Cerebellar cortex (tissue), 1 donor: ENCODE results near the gene FREY1.

Source experiments
- DNase-seq: peaks from one replicate; pipeline ENCODE4 v3.0.0-alpha.2; 2015; ENCODE audit warnings: low spot score

Gene FREY1

GRCh38 chr11:45928535-45929215 lies 21.6 kb upstream of the FREY1 start:
- no peak for DNase-seq

- no peak for DNase-seq
Observed at GRCh38 chr11:45927684-45928413, 20.8 kb upstream of the FREY1 start.

GRCh38 chr11:45927332-45927683 lies 20.2 kb upstream of the FREY1 start:
- DNase-seq: no peak

- DNase-seq: no peak
Observed at GRCh38 chr11:45926536-45927331, 19.7 kb upstream of the FREY1 start.

DNA sequence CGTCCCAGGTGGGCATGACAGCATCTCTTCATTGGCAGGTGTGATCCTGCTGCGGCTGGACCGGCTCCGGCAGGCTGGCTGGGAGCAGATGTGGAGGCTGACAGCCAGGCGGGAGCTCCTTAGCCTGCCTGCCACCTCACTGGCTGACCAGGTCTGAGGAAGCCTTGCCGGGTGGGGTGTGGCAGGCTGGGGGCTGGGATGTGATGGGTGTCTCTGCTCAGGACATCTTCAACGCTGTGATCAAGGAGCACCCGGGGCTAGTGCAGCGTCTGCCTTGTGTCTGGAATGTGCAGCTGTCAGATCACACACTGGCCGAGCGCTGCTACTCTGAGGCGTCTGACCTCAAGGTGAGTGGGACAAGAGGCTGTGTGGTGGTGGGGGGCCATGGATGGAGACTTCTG lies 18.9 kb upstream of the FREY1 start:
- no peak for DNase-seq

GRCh38 chr11:45925550-45925949 lies 18.5 kb upstream of the FREY1 start:
- DNase-seq: no peak

- DNase-seq: no peak
Observed at GRCh38 chr11:45924927-45925326, 17.9 kb upstream of the FREY1 start.

DNA sequence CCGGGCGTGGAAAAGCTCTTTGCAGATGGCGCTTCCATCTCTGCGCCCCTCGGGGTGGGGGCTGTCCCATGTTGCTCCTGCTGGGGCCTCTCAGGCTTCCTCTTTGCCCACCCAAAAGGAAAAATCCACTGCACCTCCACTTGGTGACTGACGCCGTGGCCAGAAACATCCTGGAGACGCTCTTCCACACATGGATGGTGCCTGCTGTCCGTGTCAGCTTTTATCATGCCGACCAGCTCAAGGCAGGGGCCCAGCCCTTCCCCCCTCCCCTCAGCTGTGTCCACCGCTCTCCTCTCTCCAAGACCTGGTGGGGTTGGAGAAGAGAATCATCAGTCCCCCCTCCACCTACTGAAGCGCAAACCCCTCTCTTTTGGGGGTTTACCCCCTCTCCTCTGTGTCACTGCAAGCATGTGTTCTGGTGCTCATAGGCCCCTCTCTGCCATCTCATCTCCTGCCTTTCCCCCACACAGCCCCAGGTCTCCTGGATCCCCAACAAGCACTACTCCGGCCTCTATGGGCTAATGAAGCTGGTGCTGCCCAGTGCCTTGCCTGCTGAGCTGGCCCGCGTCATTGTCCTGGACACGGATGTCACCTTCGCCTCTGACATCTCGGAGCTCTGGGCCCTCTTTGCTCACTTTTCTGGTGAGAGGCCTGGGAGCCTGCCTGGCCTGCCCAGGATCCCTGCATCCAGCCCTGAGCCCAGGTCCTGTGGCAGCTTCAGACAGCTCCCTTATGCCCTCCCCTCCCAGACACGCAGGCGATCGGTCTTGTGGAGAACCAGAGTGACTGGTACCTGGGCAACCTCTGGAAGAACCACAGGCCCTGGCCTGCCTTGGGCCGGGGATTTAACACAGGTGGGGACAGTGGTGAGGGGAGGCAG lies 17.2 kb upstream of the FREY1 start:
- no peak for DNase-seq

- DNase-seq: no peak
Observed at GRCh38 chr11:45922425-45923082, 15.5 kb upstream of the FREY1 start, which contains the start of gene LARGE2. Gene LARGE2, plus strand, starts transcription at chr11:45922656. Its CDS starts 227 bp downstream, at chr11:45922883.

- DNase-seq: no peak
Observed at GRCh38 chr11:45921561-45922424, 14.7 kb upstream of the FREY1 start.

DNA sequence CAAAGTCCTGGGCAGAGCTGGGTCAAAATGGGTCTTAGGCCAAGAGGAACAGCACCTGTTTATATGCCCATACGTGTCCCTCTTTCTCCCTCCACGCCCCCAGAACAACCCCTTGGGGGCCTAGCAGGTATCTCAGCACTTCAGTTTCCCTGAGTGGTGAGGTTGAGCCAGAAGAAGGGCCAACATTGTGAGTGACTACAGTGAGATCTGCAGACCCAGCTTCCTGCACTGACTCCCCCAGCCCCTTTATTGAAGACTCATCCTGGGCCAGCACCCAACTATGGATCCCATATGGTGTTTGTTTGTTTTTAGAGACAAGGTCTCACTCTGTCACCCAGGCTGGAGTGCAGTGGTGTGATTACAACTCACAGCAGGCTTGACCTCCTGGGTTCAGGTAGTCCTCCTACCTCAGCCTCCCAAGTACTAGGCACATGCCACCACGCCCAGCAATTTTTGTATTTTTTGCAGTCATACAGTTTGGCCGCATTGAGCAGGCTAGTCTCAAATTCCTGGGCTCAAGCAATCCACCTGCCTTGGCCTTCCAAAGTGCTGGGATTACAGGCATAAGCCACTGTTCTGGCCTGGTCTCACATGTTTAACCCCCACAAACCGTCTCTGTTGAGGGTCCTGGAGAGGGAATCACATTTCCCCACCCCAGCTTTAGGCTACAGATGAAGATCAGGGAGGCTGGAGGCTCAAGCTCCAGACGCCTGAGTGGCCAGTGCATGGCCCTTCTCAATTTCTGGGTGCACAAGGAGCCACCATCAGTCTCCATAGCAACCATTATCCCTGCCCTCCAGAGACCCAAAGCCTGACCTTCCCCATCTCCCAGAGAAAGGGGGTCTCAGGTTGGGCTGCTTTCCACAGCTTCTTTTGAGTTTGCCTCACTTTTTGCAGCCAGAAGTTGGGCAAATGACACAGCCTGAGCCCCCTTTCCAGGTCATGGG lies 13.7 kb upstream of the FREY1 start:
- no peak for DNase-seq

DNA sequence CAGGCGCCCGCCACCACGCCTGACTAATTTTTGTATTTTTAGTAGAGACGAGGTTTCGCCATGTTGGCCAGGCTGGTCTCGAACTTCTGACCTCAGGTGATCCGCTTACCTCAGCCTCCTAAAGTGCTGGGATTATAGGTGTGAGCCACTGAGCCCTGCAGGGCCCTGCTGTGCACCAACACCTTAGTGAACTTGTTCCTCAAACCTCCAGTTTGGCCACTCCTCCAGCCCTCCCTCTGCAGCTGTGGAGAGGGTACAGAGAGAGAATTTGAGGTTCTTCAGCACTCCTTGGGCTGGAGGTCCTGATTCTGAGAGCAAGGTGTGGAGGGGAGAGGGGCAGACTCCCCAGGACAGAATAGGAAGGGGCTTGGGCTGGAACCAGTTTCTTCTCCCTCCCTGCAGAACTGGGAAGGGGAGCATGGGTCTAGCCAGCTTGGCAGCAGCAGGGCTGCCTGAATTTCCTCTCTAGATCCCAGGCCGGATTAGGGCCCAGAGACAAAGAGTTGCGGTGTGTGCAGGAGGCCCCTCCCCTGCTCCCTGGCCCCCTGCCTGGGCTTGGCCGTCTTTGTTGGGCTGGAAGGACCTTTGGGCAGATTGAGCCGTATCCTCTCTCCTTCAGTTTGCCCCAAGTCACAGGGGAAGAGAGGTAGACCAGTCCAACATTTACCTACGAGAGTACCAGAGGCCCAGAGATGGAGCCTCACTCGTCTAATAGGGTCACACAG lies 12.9 kb upstream of the FREY1 start:
- DNase-seq: no peak

- no peak for DNase-seq
Observed at GRCh38 chr11:45918962-45919675, 12.0 kb upstream of the FREY1 start.

DNA sequence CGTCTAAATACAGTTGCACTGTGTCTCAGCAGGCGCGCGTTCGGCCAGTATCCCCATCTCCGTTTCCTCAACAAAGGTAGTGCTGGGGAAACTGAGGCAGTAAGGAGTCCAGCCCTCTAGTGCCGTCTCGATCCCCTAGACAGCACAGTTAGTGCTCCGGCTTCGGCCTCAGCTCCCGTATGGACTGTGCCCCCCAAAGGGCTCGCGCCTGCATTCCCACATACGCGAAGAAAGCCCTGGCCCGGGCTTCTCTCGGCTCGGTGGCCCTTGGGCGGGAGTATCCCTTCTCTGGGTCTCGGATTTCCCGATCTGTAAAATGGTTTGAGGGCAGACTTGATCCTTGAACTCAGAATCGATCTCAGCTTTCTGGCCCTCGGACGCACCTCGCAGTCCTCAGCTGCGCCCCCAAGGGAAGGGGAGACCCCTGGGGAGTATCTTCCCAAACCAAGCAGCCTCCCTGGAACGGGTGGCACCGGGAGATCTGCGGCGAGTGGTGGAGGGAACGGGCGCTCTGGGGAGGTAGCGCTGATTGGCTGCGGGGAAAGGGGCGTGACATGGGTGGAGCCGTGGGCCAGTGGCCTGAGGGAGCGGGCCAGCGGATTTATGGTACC lies 11.4 kb upstream of the FREY1 start:
- peak; percentile 89 for DNase-seq

GRCh38 chr11:45917623-45918330 lies 10.7 kb upstream of the FREY1 start, which contains the start of gene PEX16:
Gene PEX16, minus strand, starts transcription at chr11:45917877. Its CDS starts 66 bp downstream, at chr11:45917811.
- peak; percentile 98 for DNase-seq

DNA sequence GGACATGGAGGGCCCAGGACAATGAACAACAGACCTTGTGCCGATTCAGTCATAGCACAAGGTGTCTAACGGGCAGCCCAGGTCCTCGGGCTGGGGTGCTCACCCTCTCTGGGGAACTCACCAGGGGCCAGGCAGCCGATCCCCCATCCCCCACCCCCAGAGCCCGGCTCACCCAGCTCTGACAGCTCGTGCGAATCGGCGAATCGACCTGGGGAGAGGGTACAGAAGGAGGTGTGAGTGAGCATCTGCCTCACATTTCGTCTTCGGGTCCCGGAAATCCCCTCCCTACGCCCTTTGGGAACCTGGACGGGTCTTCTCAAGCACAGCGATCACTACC lies 10.2 kb upstream of the FREY1 start:
- DNase-seq: no peak

DNA sequence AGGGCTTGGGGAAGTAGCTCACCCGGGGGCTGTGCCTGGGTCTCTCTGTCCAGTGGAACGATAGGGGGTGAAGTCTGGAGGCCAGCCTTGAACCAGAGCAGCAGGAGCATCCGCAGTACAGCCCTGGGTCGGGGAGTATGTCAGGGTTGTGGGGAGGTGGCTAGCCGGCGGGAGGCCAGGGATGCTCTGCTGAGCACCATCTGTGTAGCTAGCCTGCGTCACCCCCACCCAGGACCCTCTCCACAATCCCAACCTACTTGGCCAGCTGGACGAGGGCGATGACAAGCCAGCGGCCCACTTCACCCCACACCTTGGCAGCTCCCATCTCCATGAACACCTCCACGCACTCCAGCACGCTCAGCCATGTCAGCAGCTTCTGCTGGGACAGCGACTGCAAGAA lies 8.4 kb upstream of the FREY1 start:
- DNase-seq: no peak
